ENCODE data around the gene NOP53. TPM values are rescaled to one million over a fixed set of nuclear protein-coding genes. Genes with fewer than 3 reads are reported as not detected.
"Not testable (repeated sequence)": the region's sequence is repeated elsewhere in the genome, so short reads cannot be mapped to it uniquely, and the experiment has no call there.

The NOP53 gene
- total RNA-seq, 4 donors from 2014 or later = 350 to 500 (median 454) TPM

DNA sequence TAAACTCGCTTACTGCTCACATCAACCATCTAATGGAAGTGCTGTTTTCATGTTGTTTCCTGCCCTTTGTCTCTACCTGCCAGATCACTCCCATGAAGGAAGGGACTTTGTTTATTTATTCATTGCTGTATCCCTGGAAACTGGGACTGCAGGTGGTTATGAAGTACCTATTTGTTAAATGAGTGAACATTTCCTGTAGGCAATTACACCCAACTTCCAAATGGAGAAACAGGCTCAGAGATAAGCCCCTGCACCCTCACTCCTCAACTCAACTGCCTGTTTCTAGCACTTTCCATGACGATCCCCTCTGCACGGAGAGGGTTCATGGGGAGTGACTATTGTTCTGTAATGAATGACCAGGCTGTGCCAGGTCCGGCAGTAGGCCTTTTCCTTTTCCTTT lies 31.2 kb downstream of the NOP53 start:
- intact Hi-C loops (cut with DNase I) = no loop called here
- Histone ChIP-seq H3K36me3 (peaks cover 0 to 11% (median 9%) of the 10 kb centered on the region in 4 donors), H3K9me3 (no peaks in the 10 kb centered on the region), H3K4me3 (no peak overlapping the region), H3K4me1 (peaks cover 23 to 43% (median 36%) of the 10 kb centered on the region in 4 donors), H3K27ac (replicated peaks in 1 of 4) (peak overlapping the region in 1 of 4 donors; percentile 97), H3K27me3 (no peaks in the 10 kb centered on the region)
- 82% methylated on average over 4 of the region's 4 CpGs for WGBS
- DNase-seq (ENCODE audit: extremely low spot score) = no peak
- TF ChIP-seq, protein P1, sequence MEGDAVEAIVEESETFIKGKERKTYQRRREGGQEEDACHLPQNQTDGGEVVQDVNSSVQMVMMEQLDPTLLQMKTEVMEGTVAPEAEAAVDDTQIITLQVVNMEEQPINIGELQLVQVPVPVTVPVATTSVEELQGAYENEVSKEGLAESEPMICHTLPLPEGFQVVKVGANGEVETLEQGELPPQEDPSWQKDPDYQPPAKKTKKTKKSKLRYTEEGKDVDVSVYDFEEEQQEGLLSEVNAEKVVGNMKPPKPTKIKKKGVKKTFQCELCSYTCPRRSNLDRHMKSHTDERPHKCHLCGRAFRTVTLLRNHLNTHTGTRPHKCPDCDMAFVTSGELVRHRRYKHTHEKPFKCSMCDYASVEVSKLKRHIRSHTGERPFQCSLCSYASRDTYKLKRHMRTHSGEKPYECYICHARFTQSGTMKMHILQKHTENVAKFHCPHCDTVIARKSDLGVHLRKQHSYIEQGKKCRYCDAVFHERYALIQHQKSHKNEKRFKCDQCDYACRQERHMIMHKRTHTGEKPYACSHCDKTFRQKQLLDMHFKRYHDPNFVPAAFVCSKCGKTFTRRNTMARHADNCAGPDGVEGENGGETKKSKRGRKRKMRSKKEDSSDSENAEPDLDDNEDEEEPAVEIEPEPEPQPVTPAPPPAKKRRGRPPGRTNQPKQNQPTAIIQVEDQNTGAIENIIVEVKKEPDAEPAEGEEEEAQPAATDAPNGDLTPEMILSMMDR (IDR thresholded peaks at IDR 0.05) = no peak
- TF ChIP-seq POLR2AphosphoS5 (IDR thresholded peaks at IDR 0.05) = peak in 1 of 2 donors; percentile 38
- TF ChIP-seq POLR2A (IDR thresholded peaks at IDR 0.05; ENCODE audit: low read depth) = no peak
- no peak for TF ChIP-seq EP300 (IDR thresholded peaks at IDR 0.05)

DNA sequence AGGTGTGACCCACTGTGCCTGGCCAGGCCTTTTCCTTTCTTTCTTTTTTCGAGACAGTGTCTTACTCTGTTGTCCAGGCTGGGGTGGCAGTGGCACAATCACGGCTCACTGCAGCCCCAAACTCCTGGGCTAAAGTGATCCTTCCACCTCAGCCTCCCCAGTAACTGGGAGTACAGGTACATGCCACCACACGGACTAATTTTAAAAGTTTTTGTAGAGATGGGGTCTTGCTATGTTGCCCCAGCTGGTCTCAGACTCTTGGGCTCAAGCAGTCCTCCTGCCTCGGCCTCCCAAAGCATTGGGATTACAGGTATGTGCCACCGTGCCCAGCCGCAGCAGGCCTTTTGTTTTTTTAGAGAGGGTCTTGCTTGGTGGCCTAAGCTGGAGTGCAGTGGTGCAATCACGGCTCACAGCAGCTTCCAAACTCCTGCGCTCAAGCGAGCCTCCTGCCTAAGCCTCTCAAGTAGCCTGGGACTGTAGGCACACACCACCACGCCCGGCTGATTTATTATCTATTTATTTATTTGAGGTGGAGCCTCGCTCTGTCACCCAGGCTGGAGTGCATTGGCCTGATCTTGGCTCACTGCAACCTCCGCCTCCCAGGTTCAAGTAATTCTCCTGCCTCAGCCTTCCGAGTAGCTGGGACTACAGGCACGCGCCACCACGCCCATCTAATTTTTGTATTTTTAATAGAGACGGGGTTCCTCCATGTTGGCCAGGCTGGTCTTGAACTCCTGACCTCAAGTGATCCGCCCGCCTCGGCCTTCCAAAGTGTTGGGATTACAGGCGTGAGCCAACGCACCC lies 32.1 kb downstream of the NOP53 start:
- 76% methylated on average over 20 of the region's 23 CpGs for WGBS
- Histone ChIP-seq H3K36me3 (peaks cover 0 to 19% (median 16%) of the 10 kb centered on the region in 4 donors), H3K4me3 (peak overlapping the region; percentile 80 to 94 (median 90)), H3K4me1 (peaks cover 32 to 52% (median 45%) of the 10 kb centered on the region in 4 donors), H3K27ac (replicated peaks in 1 of 4) (peak overlapping the region; percentile 97 to 100 (median 98))
- H3K9me3 ChIP-seq; intact Hi-C loops (cut with DNase I); H3K27me3 ChIP-seq; DNase-seq (ENCODE audit: extremely low spot score): not testable (repeated sequence)

DNA sequence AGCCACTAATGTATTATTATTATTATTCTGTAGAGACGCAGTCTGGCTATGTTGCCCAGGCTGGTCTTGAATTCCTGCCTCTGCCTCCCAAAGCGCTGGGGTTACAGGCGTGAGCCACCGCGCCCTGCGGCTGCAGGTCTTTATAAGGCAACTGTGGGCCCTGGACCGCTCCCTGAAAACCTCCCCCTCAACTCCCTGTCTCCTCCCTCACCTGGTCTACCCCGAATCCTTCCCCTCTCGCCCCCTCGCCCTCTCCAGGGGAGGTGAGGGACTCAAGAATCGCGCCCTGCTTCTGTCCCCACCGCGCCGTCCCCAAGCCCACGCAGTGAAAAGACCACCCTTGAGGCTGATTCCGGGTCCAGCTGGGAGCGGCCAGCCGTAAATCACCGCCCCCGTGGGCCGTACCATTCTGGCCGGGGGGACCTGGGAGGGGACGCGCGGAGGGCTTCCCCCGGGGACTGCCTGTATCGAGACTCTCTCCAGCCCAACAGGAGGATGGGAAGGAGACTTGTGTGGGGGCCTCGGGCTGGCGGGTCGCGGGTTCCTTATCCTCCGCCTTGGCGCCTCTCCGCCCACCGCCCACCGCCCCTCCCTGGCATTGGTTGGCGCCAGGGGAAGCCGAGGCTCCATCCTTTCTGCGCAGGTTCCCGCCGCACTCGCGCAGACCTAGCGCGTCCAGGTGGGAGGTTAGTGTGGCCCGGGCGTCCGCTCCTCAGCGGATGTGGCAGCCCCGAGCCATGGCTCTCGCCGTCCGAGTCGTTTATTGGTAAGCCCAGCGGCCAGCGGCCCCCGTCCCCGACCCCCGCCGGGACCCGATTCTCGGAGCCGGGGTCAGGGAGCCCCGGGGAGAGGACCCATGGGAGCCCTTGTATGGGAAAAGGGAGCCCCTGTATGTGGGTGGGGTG lies 33.0 kb downstream of the NOP53 start, which contains the start of gene SELENOW:
Gene SELENOW, plus strand, starts transcription at position 655 of the 905 bp plus-strand sequence. Its CDS starts 83 bp downstream, at position 738.
- Histone ChIP-seq H3K4me3 (peak within 1 kb of the TSS; percentile 80 to 94 (median 90)), H3K9me3 (no peaks in the 10 kb centered on the region), H3K27ac (replicated peaks in 1 of 4) (peak within 1 kb of the TSS; percentile 97 to 100 (median 98)), H3K4me1 (peaks cover 39 to 61% (median 53%) of the 10 kb centered on the region in 4 donors), H3K36me3 (peaks cover 8 to 28% (median 25%) of the 10 kb centered on the region in 4 donors), H3K27me3 (no peaks in the 10 kb centered on the region)
- intact Hi-C loops (cut with DNase I) = no loop called here
- WGBS = under 1% methylated on average over 36 of the region's 65 CpGs
- peak; percentile 94 for DNase-seq (ENCODE audit: extremely low spot score)
- TF ChIP-seq POLR2AphosphoS5 (IDR thresholded peaks at IDR 0.05) (peak; percentile 98 to 100), POLR2A (IDR thresholded peaks at IDR 0.05; ENCODE audit: low read depth) (peak; percentile 98), EP300 (IDR thresholded peaks at IDR 0.05) (no peak)
- TF ChIP-seq, protein P1 (IDR thresholded peaks at IDR 0.05) = no peak

DNA sequence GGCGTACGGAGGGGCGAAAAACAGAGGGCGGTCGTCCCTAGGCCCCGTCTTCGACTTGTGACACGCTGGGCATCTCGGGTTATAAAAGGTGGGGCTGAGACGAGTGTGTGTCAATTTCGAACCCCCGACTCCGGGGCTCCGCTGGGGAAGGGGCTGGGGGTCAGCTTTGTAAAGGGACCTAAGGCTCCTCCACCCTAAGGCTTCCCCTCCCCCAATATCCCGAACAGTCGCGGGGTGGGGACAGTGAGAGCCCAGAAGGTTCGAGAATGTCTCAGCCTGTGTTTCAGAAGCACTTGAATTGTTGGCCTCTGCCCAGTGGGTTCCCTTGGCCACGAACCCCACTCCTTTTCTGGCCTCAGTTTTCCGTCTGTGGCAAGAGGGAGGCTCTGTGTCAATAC lies 33.6 kb downstream of the NOP53 start:
- peaks cover 42 to 67% (median 56%) of the 10 kb centered on the region in 4 donors for H3K4me1 ChIP-seq
- no peaks in the 10 kb centered on the region for H3K9me3 ChIP-seq
- no peak for TF ChIP-seq EP300 (IDR thresholded peaks at IDR 0.05)
- peak in 1 of 2 donors; percentile 30 for TF ChIP-seq POLR2AphosphoS5 (IDR thresholded peaks at IDR 0.05)
- TF ChIP-seq, protein P1 (IDR thresholded peaks at IDR 0.05) = no peak
- no peak for TF ChIP-seq POLR2A (IDR thresholded peaks at IDR 0.05; ENCODE audit: low read depth)
- H3K27me3 ChIP-seq = no peaks in the 10 kb centered on the region
- DNase-seq (ENCODE audit: extremely low spot score) = no peak
- peak overlapping the region; percentile 80 to 94 (median 90) for H3K4me3 ChIP-seq
- intact Hi-C loops (cut with DNase I) = no loop called here
- peak overlapping the region; percentile 97 to 100 (median 98) for H3K27ac ChIP-seq (replicated peaks in 1 of 4)
- peaks cover 14 to 35% (median 31%) of the 10 kb centered on the region in 4 donors for H3K36me3 ChIP-seq
- WGBS = 2% methylated on average over 9 of the region's 20 CpGs
